Sigmoid colon (tissue), 4 donors: ENCODE results near the gene GJD4.

Source experiments
- EP300 ChIP-seq, 4 donors: sonication (generic); formaldehyde crosslinking; IDR thresholded peaks; one replicate each; pipeline ENCODE4 v1.6.1; 2017; ENCODE audit warnings: antibody characterized with exemption in 4 of 4
- POLR2A ChIP-seq, 2 donors: fragments of 450-650 bp; IDR thresholded peaks; one replicate each; pipeline ENCODE4 v1.6.1; 2016; ENCODE audit warnings: antibody characterized with exemption in 2 of 2, mild to moderate bottlenecking in 2 of 2, moderate library complexity in 2 of 2
- TF ChIP-seq, protein P1 (sequence below), 4 experiments: fragments of 450-650 bp in 3 of 4; fragments of 200-600 bp in 1 of 4; IDR thresholded peaks; one replicate each; pipeline ENCODE4 v1.5.1; 2016 to 2019; ENCODE audit warnings: antibody characterized with exemption in 4 of 4, mild to moderate bottlenecking in 3 of 4, moderate library complexity in 2 of 4

- TF ChIP-seq POLR2A (IDR thresholded peaks at IDR 0.05) (no peak), EP300 (IDR thresholded peaks at IDR 0.05) (no peak)
- TF ChIP-seq, protein P1, sequence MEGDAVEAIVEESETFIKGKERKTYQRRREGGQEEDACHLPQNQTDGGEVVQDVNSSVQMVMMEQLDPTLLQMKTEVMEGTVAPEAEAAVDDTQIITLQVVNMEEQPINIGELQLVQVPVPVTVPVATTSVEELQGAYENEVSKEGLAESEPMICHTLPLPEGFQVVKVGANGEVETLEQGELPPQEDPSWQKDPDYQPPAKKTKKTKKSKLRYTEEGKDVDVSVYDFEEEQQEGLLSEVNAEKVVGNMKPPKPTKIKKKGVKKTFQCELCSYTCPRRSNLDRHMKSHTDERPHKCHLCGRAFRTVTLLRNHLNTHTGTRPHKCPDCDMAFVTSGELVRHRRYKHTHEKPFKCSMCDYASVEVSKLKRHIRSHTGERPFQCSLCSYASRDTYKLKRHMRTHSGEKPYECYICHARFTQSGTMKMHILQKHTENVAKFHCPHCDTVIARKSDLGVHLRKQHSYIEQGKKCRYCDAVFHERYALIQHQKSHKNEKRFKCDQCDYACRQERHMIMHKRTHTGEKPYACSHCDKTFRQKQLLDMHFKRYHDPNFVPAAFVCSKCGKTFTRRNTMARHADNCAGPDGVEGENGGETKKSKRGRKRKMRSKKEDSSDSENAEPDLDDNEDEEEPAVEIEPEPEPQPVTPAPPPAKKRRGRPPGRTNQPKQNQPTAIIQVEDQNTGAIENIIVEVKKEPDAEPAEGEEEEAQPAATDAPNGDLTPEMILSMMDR (IDR thresholded peaks at IDR 0.05) = no peak
These were observed 45.7 kb upstream of the GJD4 start for GRCh38 chr10:35559416-35559815.
